Natural killer cell treated with Interleukin-12 subunit alpha and Interleukin-12 subunit beta and Interleukin-15 and Interleukin-18, amount 100 ng/mL, for 72 hours (primary cell): ENCODE results near the gene LIPA. TPM values are rescaled to one million over a fixed set of nuclear protein-coding genes. Genes with fewer than 3 reads are reported as not detected.
A peak's percentile ranks its signal among the peaks of the same experiment; 100 is the strongest.
"Not testable (repeated sequence)": the region's sequence is repeated elsewhere in the genome, so short reads cannot be mapped to it uniquely, and the experiment has no call there.

ENCODE experiments used
- ATAC-seq, 2 donors: fragments of 150-1000 bp; cut with Tn5 transposase in 1 of 2; sonication (Bioruptor Pico), chemical (Tn5 transposase) in 1 of 2; 2 replicates each; pipeline ENCODE4 v1.10.0; 2021
- DNase-seq: peaks from one replicate; pipeline ENCODE4 v3.0.0; 2022; ENCODE audit warnings: low spot score
- H3K27ac Mint-ChIP-seq, 2 donors: 1 replicate in 1 of 2; 2 replicates in 1 of 2; pipeline ENCODE4 v1.8.0; 2022; ENCODE audit warnings: mixed read lengths in 2 of 2, mild to moderate bottlenecking in 1 of 2, moderate library complexity in 1 of 2
- H3K27me3 Mint-ChIP-seq, 2 donors: 1 replicate in 1 of 2; 2 replicates in 1 of 2; pipeline ENCODE4 v1.8.0; 2022; ENCODE audit warnings: mixed read lengths in 2 of 2
- H3K36me3 Mint-ChIP-seq: one replicate; pipeline ENCODE4 v1.8.0; 2022; ENCODE audit warnings: mixed read lengths
- H3K4me1 Mint-ChIP-seq, 2 donors: 1 replicate in 1 of 2; 2 replicates in 1 of 2; pipeline ENCODE4 v1.8.0; 2022; ENCODE audit warnings: low read depth in 2 of 2, mixed read lengths in 2 of 2, mild to moderate bottlenecking in 1 of 2
- H3K4me3 Mint-ChIP-seq: one replicate; pipeline ENCODE4 v1.8.0; 2022; ENCODE audit warnings: mixed read lengths
- H3K9me3 Mint-ChIP-seq: 2 replicates; pipeline ENCODE4 v1.8.0; 2022; ENCODE audit warnings: mixed read lengths
- total RNA-seq, 2 donors: library from RNA; stranded (reverse); gene quantifications; one replicate each; pipeline ENCODE4 v1.2.3, GENCODE V29; 2022

Gene LIPA
- total RNA-seq, 2 donors from 2014 or later = 13.0 to 24.8 TPM

GRCh38 chr10:89171263-89171872, 80.2 kb downstream of the LIPA start:
- no peak overlapping the region for H3K4me3 Mint-ChIP-seq
- ATAC-seq (no peak), DNase-seq (no peak)
- H3K27me3 Mint-ChIP-seq = peaks cover 31 to 46% of the 10 kb centered on the region in 2 donors
- H3K9me3 Mint-ChIP-seq = no peaks in the 10 kb centered on the region
- H3K4me1 Mint-ChIP-seq = peaks cover 2 to 6% of the 10 kb centered on the region in 2 donors
- no peaks in the 10 kb centered on the region for H3K36me3 Mint-ChIP-seq
- H3K27ac Mint-ChIP-seq = no peak overlapping the region

GRCh38 chr10:89168354-89168900, 83.1 kb downstream of the LIPA start:
- ATAC-seq, H3K4me3 Mint-ChIP-seq, H3K36me3 Mint-ChIP-seq, DNase-seq, H3K27ac Mint-ChIP-seq, H3K9me3 Mint-ChIP-seq: not testable (repeated sequence)
- Mint-ChIP-seq H3K27me3 (peaks cover 39 to 67% of the 10 kb centered on the region in 2 donors), H3K4me1 (peaks cover 14 to 20% of the 10 kb centered on the region in 2 donors)

- H3K27ac Mint-ChIP-seq = no peak overlapping the region
- H3K4me1 Mint-ChIP-seq = peaks cover 19 to 21% of the 10 kb centered on the region in 2 donors
- no peaks in the 10 kb centered on the region for H3K9me3 Mint-ChIP-seq
- peaks cover 36 to 62% of the 10 kb centered on the region in 2 donors for H3K27me3 Mint-ChIP-seq
- H3K4me3 Mint-ChIP-seq = no peak overlapping the region
- H3K36me3 Mint-ChIP-seq = no peaks in the 10 kb centered on the region
- ATAC-seq (no peak), DNase-seq (no peak)
Observed at GRCh38 chr10:89167915-89168314, 83.7 kb downstream of the LIPA start.

- peaks cover 17% of the 10 kb centered on the region in 2 donors for H3K4me1 Mint-ChIP-seq
- H3K9me3 Mint-ChIP-seq = no peaks in the 10 kb centered on the region
- H3K36me3 Mint-ChIP-seq = no peaks in the 10 kb centered on the region
- no peak for ATAC-seq
- no peak for DNase-seq
- peaks cover 20 to 42% of the 10 kb centered on the region in 2 donors for H3K27me3 Mint-ChIP-seq
- H3K4me3 Mint-ChIP-seq = no peak overlapping the region
- H3K27ac Mint-ChIP-seq = no peak overlapping the region
Observed at GRCh38 chr10:89165923-89166322, 85.7 kb downstream of the LIPA start.

- no peaks in the 10 kb centered on the region for H3K9me3 Mint-ChIP-seq
- H3K36me3 Mint-ChIP-seq = no peaks in the 10 kb centered on the region
- H3K27me3 Mint-ChIP-seq = peaks cover 20 to 39% of the 10 kb centered on the region in 2 donors
- ATAC-seq = no peak
- no peak overlapping the region for H3K4me3 Mint-ChIP-seq
- no peak for DNase-seq
- H3K27ac Mint-ChIP-seq = peak overlapping the region in 1 of 2 donors; percentile 20
- H3K4me1 Mint-ChIP-seq = peaks cover 17% of the 10 kb centered on the region in 2 donors
Observed at GRCh38 chr10:89164920-89165319, 86.7 kb downstream of the LIPA start.

- Mint-ChIP-seq H3K4me1 (peaks cover 17% of the 10 kb centered on the region in 2 donors), H3K27me3 (peaks cover 20 to 34% of the 10 kb centered on the region in 2 donors), H3K27ac (peak overlapping the region; percentile 14 to 20), H3K36me3 (no peaks in the 10 kb centered on the region), H3K9me3 (no peaks in the 10 kb centered on the region), H3K4me3 (peak overlapping the region; percentile 54)
- peak in 1 of 2 donors; percentile 24 for ATAC-seq
- DNase-seq = no peak
Observed at GRCh38 chr10:89164080-89164479, 87.5 kb downstream of the LIPA start.

Other genes with a start within 250 kb of the LIPA start
- gene CH25H, start 44.5 kb downstream of the LIPA start, total RNA-seq = not detected
- gene IFIT2, start 50.3 kb upstream of the LIPA start, total RNA-seq = 1 to 10 TPM; 1.5 to 1.7 TPM
- 1 to 10 TPM; 2.6 to 3.0 TPM for gene IFIT3, start 76.2 kb upstream of the LIPA start, total RNA-seq
- gene IFIT1B, start 126.3 kb upstream of the LIPA start, total RNA-seq = not detected
- gene IFIT1, start 140.8 kb upstream of the LIPA start, total RNA-seq = under 1 TPM; 0.36 to 0.69 TPM
- gene IFIT5, start 162.8 kb upstream of the LIPA start, total RNA-seq = 10 to 100 TPM in 1 of 2 donors, 1 to 10 TPM in 1; 5.2 to 17.5 TPM